ENCODE measurements around the gene RENBP.

Gene RENBP

GRCh38 chrX:153934762-153935325 is 9.6 kb downstream of the RENBP start, which contains the start of gene NAA10:
TSS of gene NAA10 (minus strand) at chrX:153935037. CDS start at chrX:153934904, 133 bp downstream.
- in situ Hi-C loops (cut with MboI; ENCODE audit: low sequenced_read_pairs) = no loop called here

- in situ Hi-C loops (cut with MboI; ENCODE audit: low sequenced_read_pairs) = no loop called here
Measured at GRCh38 chrX:153934148-153934761, 10.2 kb downstream of the RENBP start.

GRCh38 chrX:153933748-153934147 is 10.7 kb downstream of the RENBP start:
- in situ Hi-C loops (cut with MboI; ENCODE audit: low sequenced_read_pairs) = no loop called here

GRCh38 chrX:153932220-153932915 is 12.1 kb downstream of the RENBP start:
- in situ Hi-C loops (cut with MboI; ENCODE audit: low sequenced_read_pairs) = no loop called here

GRCh38 chrX:153931748-153932147 is 12.7 kb downstream of the RENBP start:
- in situ Hi-C loops (cut with MboI; ENCODE audit: low sequenced_read_pairs) = no loop called here

GRCh38 chrX:153931151-153931550 is 13.3 kb downstream of the RENBP start:
- in situ Hi-C loops (cut with MboI; ENCODE audit: low sequenced_read_pairs) = no loop called here

- in situ Hi-C loops (cut with MboI; ENCODE audit: low sequenced_read_pairs) = no loop called here
Measured at GRCh38 chrX:153930011-153930910, 14.2 kb downstream of the RENBP start.

GRCh38 chrX:153929576-153929975 is 14.9 kb downstream of the RENBP start:
- in situ Hi-C loops (cut with MboI; ENCODE audit: low sequenced_read_pairs) = no loop called here

- in situ Hi-C loops (cut with MboI; ENCODE audit: low sequenced_read_pairs) = no loop called here
Measured at GRCh38 chrX:153928846-153929245, 15.6 kb downstream of the RENBP start.

- in situ Hi-C loops (cut with MboI; ENCODE audit: low sequenced_read_pairs) = no loop called here
Measured at GRCh38 chrX:153927922-153928760, 16.3 kb downstream of the RENBP start.

- in situ Hi-C loops (cut with MboI; ENCODE audit: low sequenced_read_pairs) = no loop called here
Measured at GRCh38 chrX:153927672-153927921, 16.8 kb downstream of the RENBP start.

GRCh38 chrX:153926858-153927671 is 17.4 kb downstream of the RENBP start:
- in situ Hi-C loops (cut with MboI; ENCODE audit: low sequenced_read_pairs) = no loop called here

- in situ Hi-C loops (cut with MboI; ENCODE audit: low sequenced_read_pairs) = no loop called here
Measured at GRCh38 chrX:153926552-153926857, 17.9 kb downstream of the RENBP start.

GRCh38 chrX:153925739-153926551 is 18.5 kb downstream of the RENBP start, which contains the start of gene ARHGAP4:
TSS of gene ARHGAP4 (minus strand) at chrX:153926264. CDS start at chrX:153926202, 62 bp downstream.
- in situ Hi-C loops (cut with MboI; ENCODE audit: low sequenced_read_pairs) = no loop called here

GRCh38 chrX:153925387-153925738 is 19.1 kb downstream of the RENBP start:
- in situ Hi-C loops (cut with MboI; ENCODE audit: low sequenced_read_pairs) = no loop called here

GRCh38 chrX:153924149-153924861 is 20.1 kb downstream of the RENBP start:
- in situ Hi-C loops (cut with MboI; ENCODE audit: low sequenced_read_pairs) = no loop called here

GRCh38 chrX:153922932-153923857 is 21.2 kb downstream of the RENBP start:
- in situ Hi-C loops (cut with MboI; ENCODE audit: low sequenced_read_pairs) = no loop called here
